Neuron (in vitro differentiated cells): ENCODE results near the gene TRIM27.
A peak's percentile ranks its signal among the peaks of the same experiment; 100 is the strongest.
"Not testable (repeated sequence)": the region's sequence is repeated elsewhere in the genome, so short reads cannot be mapped to it uniquely, and the experiment has no call there.

Source experiments
- H2AFZ ChIP-seq: one replicate; pipeline ENCODE4 v1.6.1; 2013; ENCODE audit warnings: low read depth, mild to moderate bottlenecking, inconsistent platforms, low read length, moderate library complexity
- H3K27me3 ChIP-seq: one replicate; pipeline ENCODE4 v1.6.1; 2013; ENCODE audit warnings: low read length; ENCODE audit not compliant: insufficient read depth
- H3K36me3 ChIP-seq: one replicate; pipeline ENCODE4 v1.6.1; 2013; ENCODE audit warnings: low read length; ENCODE audit not compliant: insufficient read depth
- H3K4me1 ChIP-seq: one replicate; pipeline ENCODE4 v1.6.1; 2013; ENCODE audit warnings: low read length; ENCODE audit not compliant: insufficient read depth
- H3K4me3 ChIP-seq: 2 replicates; pipeline ENCODE4 v1.5.1; 2013; ENCODE audit warnings: mild to moderate bottlenecking, low read length, moderate library complexity
- H3K9me3 ChIP-seq: one replicate; pipeline ENCODE4 v1.6.1; 2013; ENCODE audit warnings: low read length

TRIM27 gene

GRCh38 chr6:28876710-28877109, 47.1 kb downstream of the TRIM27 start:
- H3K9me3 ChIP-seq, result no peaks in the 10 kb centered on the region
- no peak overlapping the region for H2AFZ ChIP-seq
- no peak overlapping the region for H3K4me3 ChIP-seq

DNA sequence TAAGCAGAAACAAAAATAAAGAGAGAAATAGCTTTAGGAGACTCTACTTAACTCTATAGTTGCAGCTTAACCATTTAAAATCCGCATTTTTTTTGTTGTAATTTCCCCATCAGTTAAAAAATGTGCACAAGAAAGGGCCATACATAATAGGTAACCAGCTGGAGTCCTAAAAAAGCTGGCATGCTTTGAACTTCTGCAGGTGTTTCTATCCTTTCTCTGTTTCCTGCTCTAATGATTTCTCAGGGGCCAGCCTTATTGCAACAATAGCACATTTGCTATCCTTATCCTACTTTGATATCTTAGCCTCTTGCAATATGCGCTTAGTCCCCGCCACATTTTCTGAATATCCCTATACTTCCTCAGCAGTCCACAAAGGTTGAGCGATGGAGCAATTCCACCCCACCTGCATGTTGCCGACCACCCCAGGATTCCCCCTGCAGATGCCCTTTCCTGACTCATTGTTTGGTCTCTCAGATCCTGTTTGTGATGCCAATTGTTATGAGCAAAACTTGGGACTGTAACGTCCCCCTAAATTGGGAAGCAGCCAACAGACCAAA, 48.5 kb downstream of the TRIM27 start:
- H2AFZ ChIP-seq, result no peak overlapping the region
- no peaks in the 10 kb centered on the region for H3K4me1 ChIP-seq
- no peaks in the 10 kb centered on the region for H3K36me3 ChIP-seq
- H3K9me3 ChIP-seq, result no peaks in the 10 kb centered on the region
- no peaks in the 10 kb centered on the region for H3K27me3 ChIP-seq
- H3K4me3 ChIP-seq, result no peak overlapping the region

More at GRCh38 chr6:28876710-28877109, 47.1 kb downstream of the TRIM27 start:
- H3K4me1 ChIP-seq, result no peaks in the 10 kb centered on the region
- no peaks in the 10 kb centered on the region for H3K27me3 ChIP-seq
- H3K36me3 ChIP-seq, result no peaks in the 10 kb centered on the region

- not testable (repeated sequence) for H3K27me3 ChIP-seq, H3K36me3 ChIP-seq, H3K4me3 ChIP-seq, H2AFZ ChIP-seq, H3K9me3 ChIP-seq, H3K4me1 ChIP-seq
These were observed 51.5 kb downstream of the TRIM27 start for GRCh38 chr6:28872157-28872817.

DNA sequence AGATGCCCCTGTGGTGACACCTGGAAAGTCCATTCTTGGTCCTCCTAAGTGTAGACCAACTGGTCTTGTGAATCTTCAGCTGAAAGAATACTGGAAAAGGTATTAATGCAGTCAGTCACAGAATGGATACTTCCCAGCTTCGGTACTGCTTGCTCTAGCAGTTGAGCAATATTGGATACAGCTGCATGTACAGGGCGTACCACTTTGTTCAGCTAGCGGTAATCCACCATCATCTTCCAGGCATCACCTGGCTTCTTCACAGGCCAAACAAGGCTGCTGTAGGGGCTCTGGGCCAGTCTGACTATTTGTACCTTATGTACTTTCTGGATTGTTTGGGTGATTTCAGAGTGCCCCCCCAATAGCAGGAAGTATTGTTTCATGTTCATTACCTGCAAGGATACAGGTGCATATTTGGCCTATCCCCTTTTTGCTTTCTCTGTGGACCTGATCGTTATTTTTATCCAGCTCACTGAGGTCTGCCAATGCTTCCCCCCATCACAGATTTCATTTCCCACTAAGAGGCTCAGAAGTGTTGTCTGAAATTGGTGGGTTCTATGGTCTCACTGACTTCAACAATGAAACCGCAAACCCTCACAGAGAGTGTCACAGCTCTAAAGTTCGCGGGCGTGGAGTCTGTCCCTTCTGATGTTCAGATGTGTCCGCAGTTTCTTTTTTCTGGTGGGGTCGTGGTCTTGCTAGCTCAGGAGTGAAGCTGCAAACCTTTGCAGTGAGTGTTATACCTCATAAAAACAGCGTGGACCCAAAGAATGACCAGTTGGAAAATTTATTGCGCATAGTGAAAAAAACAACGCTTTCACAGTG, 52.2 kb downstream of the TRIM27 start:
- H3K27me3 ChIP-seq, result no peaks in the 10 kb centered on the region
- H3K9me3 ChIP-seq, result no peaks in the 10 kb centered on the region
- no peaks in the 10 kb centered on the region for H3K36me3 ChIP-seq
- H3K4me3 ChIP-seq, result no peak overlapping the region
- no peak overlapping the region for H2AFZ ChIP-seq
- peaks cover 4% of the 10 kb centered on the region for H3K4me1 ChIP-seq

DNA sequence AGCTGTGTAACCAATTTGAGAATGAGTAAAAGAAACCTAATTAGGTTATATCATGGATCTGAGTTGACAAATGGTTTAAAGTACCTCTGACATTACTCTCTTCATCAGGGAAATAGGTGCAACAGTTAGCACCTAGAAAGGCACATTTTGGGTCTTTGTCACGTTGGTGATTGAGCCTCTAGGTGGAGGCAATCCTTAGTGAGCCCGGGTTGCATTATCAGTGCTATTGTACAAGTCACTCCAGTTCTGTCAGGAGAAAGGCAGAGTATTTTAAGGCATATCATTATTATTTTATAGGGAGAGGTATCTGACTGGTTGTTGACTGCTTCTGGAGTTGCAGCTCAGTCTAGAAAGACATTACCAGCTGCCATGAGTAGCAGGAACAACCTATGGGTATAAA, 54.9 kb downstream of the TRIM27 start:
- H3K9me3 ChIP-seq, result peaks cover 3% of the 10 kb centered on the region
- H3K4me3 ChIP-seq, result no peak overlapping the region
- H3K36me3 ChIP-seq, result no peaks in the 10 kb centered on the region
- peaks cover 7% of the 10 kb centered on the region for H3K4me1 ChIP-seq
- no peak overlapping the region for H2AFZ ChIP-seq
- no peaks in the 10 kb centered on the region for H3K27me3 ChIP-seq

DNA sequence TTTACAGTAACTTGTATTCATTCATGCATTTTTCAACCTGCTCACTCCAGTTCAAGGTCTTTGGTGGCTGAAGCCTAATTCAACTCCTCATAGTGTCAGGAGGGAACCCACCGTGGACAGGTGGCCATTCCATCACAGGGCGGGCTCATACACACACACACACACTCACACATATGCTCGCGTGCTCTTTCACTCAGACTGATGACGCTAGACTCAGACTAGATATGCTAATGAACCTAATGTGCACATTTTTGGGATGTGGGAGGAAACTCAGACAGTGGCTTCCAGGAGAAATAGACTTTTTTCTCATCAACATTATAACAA, 56.7 kb downstream of the TRIM27 start:
- Histone ChIP-seq H2AFZ (peak overlapping the region; percentile 96), H3K27me3 (no peaks in the 10 kb centered on the region), H3K4me1 (peaks cover 7% of the 10 kb centered on the region), H3K4me3 (peak overlapping the region; percentile 64), H3K9me3 (peaks cover 3% of the 10 kb centered on the region), H3K36me3 (no peaks in the 10 kb centered on the region)

DNA sequence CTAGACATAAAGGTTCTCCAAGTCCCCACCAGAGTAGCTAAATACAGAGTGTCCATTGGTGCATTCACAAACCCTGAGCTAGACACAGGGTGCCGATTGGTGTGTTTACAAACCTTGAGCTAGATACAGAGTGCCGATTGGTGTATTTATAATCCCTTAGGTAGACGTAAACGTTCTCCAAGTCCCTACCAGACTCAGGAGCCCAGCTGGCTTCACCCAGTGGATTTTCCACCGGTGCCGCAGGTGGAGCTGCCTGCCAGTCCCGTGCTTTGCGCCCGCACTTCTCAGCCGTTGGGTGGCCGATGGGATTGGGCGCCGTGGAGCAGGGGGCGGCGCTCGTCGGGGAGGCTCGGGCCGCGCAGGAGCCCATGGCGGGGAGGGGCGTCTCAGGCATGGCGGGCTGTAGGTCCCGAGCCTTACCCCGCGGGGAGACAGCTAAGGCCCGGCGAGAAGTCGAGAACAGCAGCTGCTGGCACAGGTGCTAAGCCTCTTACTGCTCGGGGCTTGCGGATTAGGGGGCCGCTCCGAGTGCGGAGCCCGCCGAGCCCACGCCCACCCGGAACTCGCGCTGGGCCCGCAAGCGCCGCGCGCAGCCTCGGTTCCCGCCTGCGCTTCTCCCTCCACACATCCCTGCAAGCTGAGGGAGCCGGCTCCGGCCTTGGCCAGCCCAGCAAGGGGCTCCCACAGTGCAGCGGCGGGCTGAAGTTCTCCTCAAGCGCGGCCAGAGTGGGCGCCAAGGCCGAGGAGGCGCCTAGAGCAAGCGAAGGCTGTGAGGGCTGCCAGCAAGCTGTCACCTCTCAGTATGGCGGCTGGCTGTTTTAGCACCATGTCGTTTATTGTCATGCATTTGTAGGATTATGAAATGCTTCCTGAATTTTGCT, 57.3 kb downstream of the TRIM27 start:
- not testable (repeated sequence) for H3K36me3 ChIP-seq, H3K9me3 ChIP-seq, H3K27me3 ChIP-seq, H3K4me1 ChIP-seq
- Histone ChIP-seq H3K4me3 (peak overlapping the region; percentile 64), H2AFZ (peak overlapping the region; percentile 96)

DNA sequence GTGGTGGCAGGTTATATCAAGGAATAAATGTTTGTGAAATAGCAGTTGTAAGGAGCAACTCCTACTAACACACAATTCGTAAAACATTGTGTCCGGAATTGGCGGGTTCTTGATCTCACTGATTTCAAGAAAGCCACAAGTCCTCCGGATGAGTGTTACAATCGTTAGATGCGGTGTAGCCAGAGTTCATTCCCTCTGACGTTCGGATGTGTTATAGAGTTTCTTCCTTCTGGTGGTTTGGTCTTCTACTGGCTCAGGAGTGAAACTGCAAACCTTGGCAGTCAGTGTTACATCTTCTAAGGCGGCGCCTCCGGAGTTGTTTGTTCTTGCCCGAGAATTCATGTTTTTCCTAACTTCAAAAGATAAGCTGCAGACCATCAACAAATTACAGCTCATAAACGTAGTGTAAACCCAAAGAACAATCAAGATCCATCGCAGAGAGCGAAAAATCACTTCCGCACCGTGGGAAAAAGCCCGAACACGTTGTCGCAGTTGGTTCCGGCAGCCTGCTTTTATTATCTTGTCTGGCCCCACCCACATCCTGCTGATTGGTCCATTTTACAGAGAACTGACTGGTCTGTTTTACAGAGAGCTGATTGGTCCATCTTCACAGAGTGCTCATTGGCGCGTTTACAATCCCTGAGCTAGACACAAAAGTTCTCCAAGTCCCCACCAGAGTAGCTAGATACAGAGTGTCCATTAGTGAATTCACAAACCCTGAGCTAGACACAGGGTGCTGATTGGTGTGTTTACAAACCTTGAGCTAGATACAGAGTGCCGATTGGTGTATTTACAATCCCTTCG, 58.2 kb downstream of the TRIM27 start:
- Histone ChIP-seq H2AFZ (peak overlapping the region; percentile 96), H3K4me1 (peaks cover 7% of the 10 kb centered on the region), H3K27me3 (no peaks in the 10 kb centered on the region), H3K36me3 (no peaks in the 10 kb centered on the region), H3K9me3 (peaks cover 3% of the 10 kb centered on the region), H3K4me3 (peak overlapping the region; percentile 6)

GRCh38 chr6:28864326-28864923, 59.4 kb downstream of the TRIM27 start:
- Histone ChIP-seq H3K4me3 (peak overlapping the region; percentile 84), H3K9me3 (peaks cover 3% of the 10 kb centered on the region), H2AFZ (peak overlapping the region; percentile 93), H3K4me1 (peaks cover 7% of the 10 kb centered on the region), H3K36me3 (no peaks in the 10 kb centered on the region), H3K27me3 (no peaks in the 10 kb centered on the region)

- Histone ChIP-seq H3K9me3 (peaks cover 3% of the 10 kb centered on the region), H3K4me3 (peak overlapping the region; percentile 84), H3K4me1 (peaks cover 7% of the 10 kb centered on the region)
These were observed 60.0 kb downstream of the TRIM27 start for GRCh38 chr6:28863604-28864325.

DNA sequence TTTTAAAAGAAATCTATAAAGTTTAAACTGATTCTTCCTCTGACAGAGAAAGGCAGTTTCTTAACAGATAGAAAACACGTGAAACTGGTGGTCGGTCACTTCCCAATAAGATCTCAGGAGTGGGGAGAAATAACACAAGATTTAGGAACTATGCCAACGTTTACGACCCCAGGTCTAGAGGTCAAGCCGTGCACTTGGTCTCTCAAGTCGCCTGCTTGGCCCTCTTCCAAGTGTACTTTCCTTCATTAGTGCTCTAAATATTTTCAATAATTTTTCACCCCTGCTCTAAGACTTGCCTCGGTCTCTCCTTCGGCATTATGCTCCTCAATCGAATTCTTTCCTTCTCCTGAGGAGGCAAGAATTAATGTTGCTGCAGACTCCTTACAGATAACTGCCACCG, 61.7 kb downstream of the TRIM27 start:
- Histone ChIP-seq H3K4me3 (no peak overlapping the region), H3K27me3 (no peaks in the 10 kb centered on the region), H3K4me1 (peaks cover 6% of the 10 kb centered on the region), H3K36me3 (no peaks in the 10 kb centered on the region), H3K9me3 (peaks cover 3% of the 10 kb centered on the region), H2AFZ (no peak overlapping the region)

More at GRCh38 chr6:28863604-28864325, 60.0 kb downstream of the TRIM27 start:
- H3K36me3 ChIP-seq, result no peaks in the 10 kb centered on the region
- no peaks in the 10 kb centered on the region for H3K27me3 ChIP-seq
- H2AFZ ChIP-seq, result peak overlapping the region; percentile 93
